ENCODE data around the gene NAT14.

NAT14 gene

GRCh38 chr19:55482967-55483705 is 1.9 kb upstream of the NAT14 start:
- DNase-seq (ENCODE audit: insufficient read length, low spot score) = no peak
- TF ChIP-seq TAF1 (IDR thresholded peaks at IDR 0.05; ENCODE audit: low read depth, low read length) = no peak
- no peak for TF ChIP-seq POLR2AphosphoS5 (IDR thresholded peaks at IDR 0.05; ENCODE audit: low read depth, low read length)
- no peak for TF ChIP-seq PAX5 (IDR thresholded peaks at IDR 0.05; ENCODE audit: insufficient read depth, low read length, severe bottlenecking)
- no peak for TF ChIP-seq SPI1 (IDR thresholded peaks at IDR 0.05; ENCODE audit: low read depth, low read length)
- TF ChIP-seq POU2F2 (IDR thresholded peaks at IDR 0.05; ENCODE audit: low read depth, low read length) = no peak
- no peak for TF ChIP-seq POLR2A (IDR thresholded peaks at IDR 0.05; ENCODE audit: low read depth, low read length)
- no peak for FAIRE-seq

DNA sequence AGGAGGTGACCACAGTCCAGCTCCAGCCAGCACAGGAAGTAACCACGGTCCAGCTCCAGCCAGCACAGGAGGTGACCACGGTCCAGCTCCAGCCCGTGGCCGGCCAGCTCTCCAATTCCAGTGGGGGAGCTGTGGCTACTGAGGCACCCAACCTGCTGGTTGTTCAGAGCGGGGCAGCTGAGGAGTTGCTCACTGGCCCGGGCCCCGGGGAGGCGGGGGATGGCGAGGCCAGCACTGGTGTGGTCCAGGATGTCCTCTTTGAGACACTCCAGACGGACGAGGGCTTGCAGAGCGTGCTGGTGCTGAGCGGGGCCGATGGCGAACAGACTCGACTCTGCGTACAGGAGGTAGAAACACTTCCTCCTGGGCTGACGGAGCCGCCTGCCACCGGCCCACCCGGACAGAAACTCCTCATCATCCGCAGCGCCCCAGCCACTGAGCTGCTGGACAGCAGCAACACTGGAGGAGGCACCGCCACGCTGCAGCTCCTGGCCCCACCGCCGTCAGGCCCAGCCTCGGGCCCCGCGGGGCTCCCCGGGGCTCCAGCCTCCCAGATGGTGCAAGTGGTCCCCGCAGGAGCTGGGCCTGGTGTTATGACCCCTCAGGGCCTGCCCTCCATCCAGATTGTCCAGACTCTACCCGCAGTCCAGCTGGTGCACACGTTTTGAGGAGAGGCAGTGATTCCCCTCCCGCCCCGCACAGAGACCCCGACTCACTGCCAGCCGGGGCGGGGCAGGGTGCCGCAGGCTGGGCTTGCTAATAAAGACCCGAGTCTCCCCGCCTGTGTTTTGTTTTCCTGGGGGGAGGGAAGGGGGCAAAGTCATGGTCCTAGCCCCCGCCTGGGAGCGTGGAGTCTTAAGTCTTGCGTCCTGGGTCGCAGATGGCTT is 1.0 kb upstream of the NAT14 start:
- FAIRE-seq (no peak), DNase-seq (ENCODE audit: insufficient read length, low spot score) (no peak)
- TF ChIP-seq PAX5 (IDR thresholded peaks at IDR 0.05; ENCODE audit: insufficient read depth, low read length, severe bottlenecking) = no peak
- TF ChIP-seq POLR2A (IDR thresholded peaks at IDR 0.05; ENCODE audit: low read depth, low read length) = no peak
- no peak for TF ChIP-seq TAF1 (IDR thresholded peaks at IDR 0.05; ENCODE audit: low read depth, low read length)
- no peak for TF ChIP-seq POU2F2 (IDR thresholded peaks at IDR 0.05; ENCODE audit: low read depth, low read length)
- TF ChIP-seq SPI1 (IDR thresholded peaks at IDR 0.05; ENCODE audit: low read depth, low read length) = no peak
- TF ChIP-seq POLR2AphosphoS5 (IDR thresholded peaks at IDR 0.05; ENCODE audit: low read depth, low read length) = no peak

DNA sequence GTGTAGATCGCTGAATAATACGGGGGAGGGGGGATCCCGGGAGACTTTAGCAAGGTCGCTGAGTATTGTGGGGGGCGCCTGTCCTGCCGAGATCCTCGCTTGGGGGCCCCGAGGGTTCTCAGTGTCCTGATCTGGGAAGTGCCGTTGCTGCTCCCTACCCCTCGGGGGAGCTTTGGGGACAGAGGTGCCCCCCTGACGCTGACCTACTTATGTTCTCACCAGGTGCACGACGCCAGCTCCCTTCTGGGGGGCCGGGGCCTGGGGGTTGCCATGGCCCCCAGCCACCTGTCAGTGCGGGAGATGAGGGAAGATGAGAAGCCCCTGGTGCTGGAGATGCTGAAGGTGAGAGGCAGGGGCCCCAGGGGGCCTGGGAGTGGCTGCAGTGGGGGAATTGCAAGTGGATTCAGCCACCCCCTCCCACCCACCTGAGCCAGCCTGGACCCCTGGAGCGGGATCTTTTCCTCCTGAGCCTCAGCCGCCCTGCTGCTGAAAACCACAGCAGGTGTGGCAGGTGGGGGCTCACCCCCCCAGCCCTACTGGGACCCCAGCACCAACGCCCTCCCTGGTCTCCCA is 537 bp downstream of the NAT14 start:
- DNase-seq (ENCODE audit: insufficient read length, low spot score) (no peak), FAIRE-seq (no peak)
- TF ChIP-seq POU2F2 (IDR thresholded peaks at IDR 0.05; ENCODE audit: low read depth, low read length) = no peak
- TF ChIP-seq POLR2A (IDR thresholded peaks at IDR 0.05; ENCODE audit: low read depth, low read length) = no peak
- no peak for TF ChIP-seq SPI1 (IDR thresholded peaks at IDR 0.05; ENCODE audit: low read depth, low read length)
- no peak for TF ChIP-seq POLR2AphosphoS5 (IDR thresholded peaks at IDR 0.05; ENCODE audit: low read depth, low read length)
- TF ChIP-seq PAX5 (IDR thresholded peaks at IDR 0.05; ENCODE audit: insufficient read depth, low read length, severe bottlenecking) = no peak
- no peak for TF ChIP-seq TAF1 (IDR thresholded peaks at IDR 0.05; ENCODE audit: low read depth, low read length)

DNA sequence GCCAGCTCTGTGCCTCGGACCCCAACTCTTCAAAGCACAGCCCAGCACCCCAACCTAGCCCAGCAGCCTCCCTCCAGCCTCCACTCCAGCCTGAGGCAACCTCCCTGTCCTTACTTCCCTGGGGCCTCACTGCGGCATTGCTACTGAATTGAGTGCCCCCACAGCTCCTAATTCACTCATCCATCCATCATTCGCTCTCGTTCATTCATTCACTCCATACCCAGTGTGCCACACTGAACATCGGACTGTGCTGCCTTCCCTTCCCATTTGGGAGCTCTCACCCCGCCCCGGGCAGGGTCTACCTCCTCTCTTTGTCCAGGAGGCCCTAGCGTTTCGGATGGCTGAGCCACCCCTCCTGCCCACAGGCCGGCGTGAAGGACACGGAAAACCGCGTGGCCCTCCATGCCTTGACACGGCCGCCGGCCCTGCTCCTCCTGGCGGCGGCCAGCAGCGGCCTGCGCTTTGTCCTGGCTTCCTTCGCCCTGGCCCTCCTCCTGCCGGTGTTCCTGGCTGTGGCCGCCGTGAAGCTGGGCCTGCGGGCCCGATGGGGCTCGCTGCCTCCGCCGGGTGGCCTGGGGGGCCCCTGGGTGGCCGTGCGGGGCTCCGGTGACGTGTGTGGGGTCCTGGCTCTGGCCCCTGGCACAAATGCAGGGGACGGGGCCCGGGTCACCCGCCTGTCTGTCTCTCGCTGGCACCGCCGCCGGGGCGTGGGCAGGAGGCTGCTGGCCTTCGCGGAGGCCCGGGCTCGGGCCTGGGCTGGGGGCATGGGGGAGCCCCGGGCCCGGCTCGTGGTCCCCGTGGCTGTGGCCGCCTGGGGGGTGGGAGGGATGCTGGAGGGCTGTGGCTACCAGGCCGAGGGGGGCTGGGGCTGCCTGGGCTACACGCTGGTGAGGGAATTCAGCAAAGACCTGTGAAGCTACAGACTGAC is 1.3 kb downstream of the NAT14 start:
- TF ChIP-seq TAF1 (IDR thresholded peaks at IDR 0.05; ENCODE audit: low read depth, low read length) = no peak
- no peak for TF ChIP-seq POU2F2 (IDR thresholded peaks at IDR 0.05; ENCODE audit: low read depth, low read length)
- TF ChIP-seq POLR2A (IDR thresholded peaks at IDR 0.05; ENCODE audit: low read depth, low read length) = no peak
- no peak for TF ChIP-seq POLR2AphosphoS5 (IDR thresholded peaks at IDR 0.05; ENCODE audit: low read depth, low read length)
- TF ChIP-seq PAX5 (IDR thresholded peaks at IDR 0.05; ENCODE audit: insufficient read depth, low read length, severe bottlenecking) = no peak
- no peak for TF ChIP-seq SPI1 (IDR thresholded peaks at IDR 0.05; ENCODE audit: low read depth, low read length)
- FAIRE-seq (peak; percentile 5), DNase-seq (ENCODE audit: insufficient read length, low spot score) (no peak)

DNA sequence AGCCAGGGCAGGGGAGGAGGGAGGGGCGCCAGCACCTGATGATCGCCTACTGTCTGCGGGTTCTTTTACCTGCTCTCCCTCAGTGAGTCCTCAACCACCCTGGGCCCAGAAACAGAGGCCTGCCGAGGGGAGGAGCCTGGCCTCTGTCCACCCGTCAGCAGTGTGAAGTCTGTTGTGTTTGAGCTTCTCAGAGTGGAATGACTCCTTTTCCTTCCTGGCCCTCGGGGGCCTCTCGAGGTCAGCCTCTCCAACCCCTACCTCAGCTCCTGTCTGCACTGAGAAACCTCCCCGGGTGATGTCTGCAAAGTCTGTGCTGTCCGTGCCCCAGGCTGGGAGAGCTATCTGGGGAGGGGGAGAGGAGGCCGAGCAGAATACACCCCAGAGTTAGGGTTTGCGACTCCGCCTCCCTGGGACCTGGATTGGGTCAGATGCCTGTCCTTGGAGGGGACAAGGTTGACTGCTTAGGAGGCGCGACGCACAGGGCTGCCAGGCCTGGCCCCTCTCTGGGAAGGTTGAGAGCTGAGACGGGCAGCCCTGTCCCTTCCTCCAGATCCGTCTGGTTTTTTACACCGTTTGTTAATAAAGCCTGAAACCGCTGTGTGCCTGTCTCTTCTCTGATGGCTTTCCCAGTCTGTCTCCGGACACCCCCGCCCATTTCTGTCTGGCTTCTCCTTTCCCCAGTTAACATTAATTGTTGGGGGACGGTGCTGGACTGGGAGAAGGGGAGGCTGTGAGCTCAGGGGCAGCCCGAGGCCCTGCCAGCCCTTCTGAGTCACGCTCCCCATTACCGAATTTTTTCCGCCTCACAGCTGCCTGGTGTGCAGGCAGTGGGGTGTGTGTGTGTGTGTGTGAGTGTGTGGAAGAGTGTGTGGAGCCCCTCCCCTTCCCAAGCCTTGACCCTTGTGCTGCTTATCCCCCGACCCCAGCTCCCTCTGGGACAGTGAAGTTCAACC is 2.3 kb downstream of the NAT14 start:
- no peak for TF ChIP-seq PAX5 (IDR thresholded peaks at IDR 0.05; ENCODE audit: insufficient read depth, low read length, severe bottlenecking)
- no peak for TF ChIP-seq SPI1 (IDR thresholded peaks at IDR 0.05; ENCODE audit: low read depth, low read length)
- no peak for TF ChIP-seq TAF1 (IDR thresholded peaks at IDR 0.05; ENCODE audit: low read depth, low read length)
- TF ChIP-seq POLR2A (IDR thresholded peaks at IDR 0.05; ENCODE audit: low read depth, low read length) = no peak
- no peak for TF ChIP-seq POU2F2 (IDR thresholded peaks at IDR 0.05; ENCODE audit: low read depth, low read length)
- no peak for TF ChIP-seq POLR2AphosphoS5 (IDR thresholded peaks at IDR 0.05; ENCODE audit: low read depth, low read length)
- no peak for FAIRE-seq
- DNase-seq (ENCODE audit: insufficient read length, low spot score) = no peak

DNA sequence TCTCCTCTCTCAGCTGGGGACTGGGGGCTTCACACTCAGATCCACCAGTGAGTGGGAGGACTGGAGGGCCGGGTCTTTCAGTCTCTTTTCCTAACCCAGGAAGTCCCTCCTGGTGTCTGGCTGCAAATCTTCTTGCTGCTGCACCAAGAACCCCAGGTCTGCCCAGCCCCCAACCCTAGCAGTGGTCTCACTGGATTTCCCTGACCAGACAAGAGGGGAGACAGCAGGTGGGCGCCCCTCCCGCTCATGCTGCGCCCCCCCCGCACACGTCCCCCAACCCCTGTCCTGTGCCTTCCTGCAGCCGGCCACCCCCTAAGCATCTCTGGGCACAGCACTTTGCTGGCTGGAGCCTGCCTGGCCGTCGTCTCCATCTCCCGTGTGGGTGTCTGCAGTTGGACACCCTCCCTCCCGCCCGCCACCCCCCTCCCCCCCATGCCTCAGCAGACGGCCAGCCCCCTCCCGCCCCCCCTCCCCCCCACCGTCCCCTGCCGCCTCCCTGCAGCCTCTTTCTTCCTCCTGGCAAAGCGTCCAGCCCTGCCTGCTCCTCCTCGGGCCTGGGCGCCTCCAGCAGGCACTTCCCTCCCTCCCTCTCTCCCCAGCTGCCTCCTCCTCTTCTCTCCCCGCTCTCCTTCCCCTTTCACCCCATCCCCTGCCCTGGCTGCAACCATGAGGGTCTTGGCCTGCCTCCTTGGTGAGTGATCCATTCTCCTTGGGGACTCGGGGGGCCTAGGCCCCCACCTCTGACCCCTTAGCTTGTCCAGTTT is 3.1 kb downstream of the NAT14 start, which contains the start of gene SSC5D:
TSS of gene SSC5D (plus strand) at position 513 of the 764 bp plus-strand sequence. CDS start at position 667, 154 bp downstream.
- FAIRE-seq (no peak), DNase-seq (ENCODE audit: insufficient read length, low spot score) (no peak)
- TF ChIP-seq PAX5 (IDR thresholded peaks at IDR 0.05; ENCODE audit: insufficient read depth, low read length, severe bottlenecking) (no peak), SPI1 (IDR thresholded peaks at IDR 0.05; ENCODE audit: low read depth, low read length) (no peak), POLR2A (IDR thresholded peaks at IDR 0.05; ENCODE audit: low read depth, low read length) (no peak), TAF1 (IDR thresholded peaks at IDR 0.05; ENCODE audit: low read depth, low read length) (no peak), POLR2AphosphoS5 (IDR thresholded peaks at IDR 0.05; ENCODE audit: low read depth, low read length) (no peak), POU2F2 (IDR thresholded peaks at IDR 0.05; ENCODE audit: low read depth, low read length) (no peak)

All from GM12891 (cell line).